Measurements from ENCODE around the gene ABCF2.

The ABCF2 gene

GRCh38 chr7:151226875-151227782 is at the start of gene ABCF2:
Gene ABCF2, minus strand, starts transcription at chr7:151227205. Its CDS starts 747 bp downstream, at chr7:151226458.
- H3K4me1 Mint-ChIP-seq: peaks cover 43% of the 10 kb centered on the region
- H3K4me3 Mint-ChIP-seq: peak within 1 kb of the TSS; percentile 98

DNA sequence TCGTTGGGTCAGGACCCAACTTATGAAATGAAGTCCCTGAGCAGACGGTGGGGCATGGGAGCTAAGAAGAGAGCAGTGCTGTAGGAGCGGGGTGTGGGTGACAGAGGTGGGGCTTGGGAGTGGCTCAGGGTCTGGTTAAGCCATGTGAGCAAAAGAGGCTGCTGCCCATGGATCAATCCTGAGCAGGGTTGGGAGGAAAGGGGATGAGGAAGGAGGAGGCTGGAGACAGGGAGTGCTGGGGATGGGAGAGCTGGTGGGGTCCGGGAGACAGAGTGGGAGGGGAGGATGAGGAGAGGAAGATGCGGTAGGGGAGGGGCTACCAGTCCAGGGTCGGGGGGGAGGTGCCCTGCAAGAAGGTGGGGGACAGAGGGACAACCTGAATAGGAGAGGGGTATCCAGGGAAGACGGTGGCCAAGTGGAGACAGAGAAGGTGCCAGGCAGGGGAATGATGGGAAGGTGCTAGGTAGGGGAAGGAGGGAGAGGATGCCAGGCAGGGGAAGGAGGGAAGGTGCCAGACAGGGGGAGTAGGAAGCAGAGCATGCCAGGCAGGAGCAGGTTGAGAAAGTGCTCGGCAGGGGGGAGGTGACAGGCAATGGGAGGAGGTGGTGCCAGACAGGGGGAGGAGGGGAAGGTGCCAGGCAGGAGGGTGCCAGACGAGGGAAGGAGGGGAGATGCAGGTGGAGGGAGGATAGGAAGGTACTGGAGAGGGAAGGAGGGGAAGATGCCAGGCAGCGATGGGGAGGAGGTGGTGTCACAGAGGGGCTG is 49.0 kb upstream of the ABCF2 start:
- DNase-seq (ENCODE audit: low spot score in 2 of 2) (peak in 1 of 2 donors; percentile 24), ATAC-seq (replicated peaks; ENCODE audit: extremely low read depth, poor library complexity, severe bottlenecking) (peak; percentile 44)
- H3K27ac Mint-ChIP-seq (ENCODE audit: low read depth): peak overlapping the region; percentile 60
- peaks cover 7% of the 10 kb centered on the region for H3K36me3 Mint-ChIP-seq (ENCODE audit: insufficient read depth)
- H3K4me1 Mint-ChIP-seq: peaks cover 40% of the 10 kb centered on the region
- peak overlapping the region; percentile 75 for H3K4me3 Mint-ChIP-seq
- no peaks in the 10 kb centered on the region for H3K9me3 Mint-ChIP-seq
- H3K27me3 Mint-ChIP-seq: peaks cover 23% of the 10 kb centered on the region

More at GRCh38 chr7:151226875-151227782, at the start of gene ABCF2:
- Mint-ChIP-seq H3K36me3 (ENCODE audit: insufficient read depth) (peaks cover 21% of the 10 kb centered on the region), H3K27ac (ENCODE audit: low read depth) (peak within 1 kb of the TSS; percentile 96), H3K27me3 (no peaks in the 10 kb centered on the region), H3K9me3 (no peaks in the 10 kb centered on the region)
- DNase-seq (ENCODE audit: low spot score in 2 of 2): peak; percentile 94 to 96
- ATAC-seq (replicated peaks; ENCODE audit: extremely low read depth, poor library complexity, severe bottlenecking): peak; percentile 100

DNA sequence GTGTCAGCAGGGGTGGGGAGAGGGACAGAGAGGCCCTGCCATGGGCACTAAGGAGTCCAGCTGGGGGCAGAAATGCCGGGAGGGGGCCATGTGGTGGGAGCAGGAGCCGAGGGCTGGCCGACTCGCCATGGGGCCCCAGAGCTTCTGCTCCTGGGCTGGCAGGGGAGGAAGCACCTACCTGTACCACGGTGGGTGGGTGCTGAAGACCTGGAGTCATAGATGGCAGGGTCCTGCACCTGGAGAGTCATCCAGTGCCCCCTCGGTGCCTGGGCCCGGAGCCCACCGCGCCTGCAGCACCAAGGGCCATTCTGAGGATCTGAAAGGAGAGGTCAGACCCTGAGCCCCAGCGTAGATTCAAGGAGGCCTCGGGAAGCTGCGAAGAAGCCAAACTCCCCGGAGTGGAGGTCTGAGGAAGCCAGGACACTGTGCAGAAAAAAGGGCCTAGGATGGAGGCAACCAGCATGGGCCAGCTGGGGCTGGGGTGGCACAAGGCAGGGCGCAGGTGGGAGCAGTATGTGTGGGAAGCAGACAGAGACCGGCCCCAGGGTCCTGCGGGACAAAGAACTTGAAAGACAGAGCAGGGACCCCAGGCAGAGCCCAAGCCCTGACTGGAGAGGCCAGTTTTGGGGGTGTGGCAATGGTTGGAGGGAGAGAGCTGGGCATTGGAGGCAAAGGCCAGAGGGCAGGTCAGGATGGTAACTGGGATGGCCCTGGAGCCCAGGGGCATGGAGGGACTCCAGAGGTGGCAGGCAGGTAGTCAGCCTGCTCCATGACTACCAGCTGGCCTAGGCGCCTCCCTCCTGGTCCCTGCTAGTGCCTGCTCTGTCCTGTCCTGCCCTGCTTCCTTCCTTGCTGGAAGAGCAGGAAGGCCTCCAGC is 48.2 kb upstream of the ABCF2 start:
- Mint-ChIP-seq H3K36me3 (ENCODE audit: insufficient read depth) (peaks cover 7% of the 10 kb centered on the region), H3K27me3 (peaks cover 15% of the 10 kb centered on the region), H3K27ac (ENCODE audit: low read depth) (no peak overlapping the region), H3K4me1 (peaks cover 40% of the 10 kb centered on the region), H3K4me3 (peak overlapping the region; percentile 75), H3K9me3 (no peaks in the 10 kb centered on the region)
- no peak for DNase-seq (ENCODE audit: low spot score in 2 of 2)
- ATAC-seq (replicated peaks; ENCODE audit: extremely low read depth, poor library complexity, severe bottlenecking): no peak

GRCh38 chr7:151274396-151274795 is 47.4 kb upstream of the ABCF2 start:
- no peak overlapping the region for H3K4me3 Mint-ChIP-seq
- H3K27me3 Mint-ChIP-seq: peaks cover 7% of the 10 kb centered on the region
- no peak for ATAC-seq (replicated peaks; ENCODE audit: extremely low read depth, poor library complexity, severe bottlenecking)

DNA sequence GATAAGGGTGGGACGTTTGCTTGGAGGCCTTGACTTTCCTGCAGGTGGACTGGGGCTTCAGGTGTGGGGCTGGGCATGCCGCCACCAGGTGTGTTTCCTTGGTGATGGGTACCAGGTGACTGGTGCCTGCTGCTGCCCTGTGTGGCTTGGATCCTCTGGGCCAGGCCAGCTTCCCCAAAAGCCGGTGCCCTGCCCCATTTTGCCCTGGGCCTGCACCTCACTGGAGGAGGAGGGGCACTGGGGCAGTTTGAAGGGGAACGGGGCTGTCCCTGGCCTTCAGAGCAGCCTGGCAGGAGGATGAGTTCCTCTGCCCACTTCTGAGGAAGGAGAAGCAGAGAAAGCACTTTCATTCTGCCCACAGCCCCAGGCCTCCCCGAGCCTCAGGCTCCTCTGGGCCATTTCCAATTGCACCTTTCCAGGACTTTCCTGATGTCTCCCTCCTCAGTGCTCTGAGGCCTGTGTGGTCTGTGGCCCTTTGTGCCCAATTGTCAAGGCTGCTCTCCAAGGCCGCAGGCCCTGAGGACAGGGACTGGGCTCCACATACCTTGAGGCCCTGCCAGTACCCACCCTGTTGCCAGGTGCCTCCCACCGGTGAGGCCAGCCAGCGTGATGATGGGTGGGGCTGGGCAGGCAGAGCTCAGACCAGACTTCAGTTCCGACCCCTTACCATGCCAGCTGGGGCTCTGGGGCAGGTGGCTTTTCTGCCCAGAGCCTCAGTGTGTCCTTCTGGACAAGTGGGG is 46.8 kb upstream of the ABCF2 start:
- Mint-ChIP-seq H3K4me3 (no peak overlapping the region), H3K27ac (ENCODE audit: low read depth) (no peak overlapping the region), H3K9me3 (no peaks in the 10 kb centered on the region), H3K27me3 (peaks cover 1% of the 10 kb centered on the region), H3K4me1 (peaks cover 40% of the 10 kb centered on the region), H3K36me3 (ENCODE audit: insufficient read depth) (peaks cover 8% of the 10 kb centered on the region)
- no peak for ATAC-seq (replicated peaks; ENCODE audit: extremely low read depth, poor library complexity, severe bottlenecking)
- DNase-seq (ENCODE audit: low spot score in 2 of 2): no peak

More at GRCh38 chr7:151274396-151274795, 47.4 kb upstream of the ABCF2 start:
- Mint-ChIP-seq H3K27ac (ENCODE audit: low read depth) (no peak overlapping the region), H3K36me3 (ENCODE audit: insufficient read depth) (peaks cover 8% of the 10 kb centered on the region), H3K9me3 (no peaks in the 10 kb centered on the region), H3K4me1 (peaks cover 40% of the 10 kb centered on the region)
- no peak for DNase-seq (ENCODE audit: low spot score in 2 of 2)

DNA sequence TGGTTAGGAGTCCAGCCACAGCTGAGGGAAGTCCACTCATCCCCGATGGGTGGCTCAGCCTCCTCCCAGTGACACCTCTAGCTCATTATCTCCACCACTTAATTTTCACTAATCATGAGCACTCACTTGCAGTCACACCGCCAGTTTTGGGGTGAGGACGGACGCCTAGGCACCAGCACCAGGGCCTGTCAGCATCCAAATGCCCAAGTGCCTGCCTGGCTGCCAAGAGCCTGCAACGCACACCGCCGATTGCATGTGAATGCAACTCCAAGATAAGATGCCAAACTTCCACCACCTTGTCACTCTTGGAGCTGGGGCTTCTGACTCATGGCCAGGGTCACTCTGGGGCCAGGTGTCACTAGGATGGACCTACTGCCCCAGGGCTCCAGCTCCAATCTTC is 45.9 kb upstream of the ABCF2 start:
- DNase-seq (ENCODE audit: low spot score in 2 of 2): no peak
- H3K9me3 Mint-ChIP-seq: no peaks in the 10 kb centered on the region
- H3K27ac Mint-ChIP-seq (ENCODE audit: low read depth): no peak overlapping the region

DNA sequence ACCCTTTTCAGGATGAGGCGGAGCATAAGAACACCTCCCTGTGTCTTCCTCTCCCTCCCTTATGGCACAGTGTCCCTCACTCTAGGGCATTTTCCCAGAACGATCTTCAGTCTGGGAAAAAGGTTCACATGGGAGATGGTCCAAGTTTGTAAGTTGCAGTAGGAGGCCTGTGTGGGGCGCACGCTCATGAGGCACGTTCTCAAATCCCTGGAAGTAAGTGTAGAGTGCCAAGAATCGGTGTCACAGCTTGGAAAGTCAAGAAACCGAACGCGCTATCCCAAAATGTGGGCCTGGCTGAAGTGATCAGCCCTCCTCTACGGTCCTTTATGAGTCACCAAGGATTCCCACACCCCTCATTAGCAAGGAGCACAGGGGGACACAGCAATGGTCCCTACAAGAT is 45.4 kb upstream of the ABCF2 start:
- ATAC-seq (replicated peaks; ENCODE audit: extremely low read depth, poor library complexity, severe bottlenecking) (no peak), DNase-seq (ENCODE audit: low spot score in 2 of 2) (no peak)
- Mint-ChIP-seq H3K27ac (ENCODE audit: low read depth) (no peak overlapping the region), H3K9me3 (no peaks in the 10 kb centered on the region), H3K27me3 (no peaks in the 10 kb centered on the region), H3K4me3 (no peak overlapping the region), H3K36me3 (ENCODE audit: insufficient read depth) (peaks cover 5% of the 10 kb centered on the region), H3K4me1 (peaks cover 38% of the 10 kb centered on the region)

More for the DNA sequence above, 45.9 kb upstream of the ABCF2 start:
- Mint-ChIP-seq H3K4me1 (peaks cover 40% of the 10 kb centered on the region), H3K36me3 (ENCODE audit: insufficient read depth) (peaks cover 8% of the 10 kb centered on the region), H3K27me3 (no peaks in the 10 kb centered on the region), H3K4me3 (no peak overlapping the region)
- ATAC-seq (replicated peaks; ENCODE audit: extremely low read depth, poor library complexity, severe bottlenecking): no peak

DNA sequence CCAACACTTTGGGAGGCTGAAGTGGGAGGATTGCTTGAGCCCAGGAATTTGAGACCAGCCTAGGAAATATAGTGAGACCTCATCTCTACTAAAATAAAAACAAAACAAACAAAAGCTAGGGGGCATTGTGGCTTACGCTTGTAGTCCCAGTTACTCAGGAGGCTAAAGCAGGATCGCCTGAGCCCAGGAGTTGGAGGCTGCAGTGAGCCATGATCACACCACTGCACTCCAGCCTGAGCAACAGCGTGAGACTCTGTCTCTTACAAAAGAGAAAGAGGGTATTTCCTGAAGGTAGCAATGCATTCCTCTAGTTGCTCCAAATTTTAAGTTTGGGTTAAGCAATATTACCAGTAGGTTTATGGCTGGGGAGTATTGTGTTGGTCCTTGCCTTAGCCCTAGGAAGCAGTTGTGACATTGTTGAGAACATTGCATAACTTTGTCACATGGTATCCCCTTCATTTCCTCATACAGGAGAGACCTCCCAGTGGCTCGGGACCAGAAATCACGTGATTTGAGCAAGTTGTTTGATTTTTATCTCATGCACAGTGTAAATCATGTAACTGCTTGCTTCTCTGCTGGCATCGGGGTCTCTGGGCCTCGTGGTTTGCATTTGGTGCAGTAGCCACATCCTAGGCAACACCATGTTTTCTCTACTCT is 44.8 kb upstream of the ABCF2 start:
- Mint-ChIP-seq H3K4me3 (no peak overlapping the region), H3K36me3 (ENCODE audit: insufficient read depth) (peaks cover 5% of the 10 kb centered on the region), H3K4me1 (peaks cover 34% of the 10 kb centered on the region), H3K27me3 (no peaks in the 10 kb centered on the region), H3K9me3 (no peaks in the 10 kb centered on the region), H3K27ac (ENCODE audit: low read depth) (no peak overlapping the region)
- no peak for DNase-seq (ENCODE audit: low spot score in 2 of 2)
- no peak for ATAC-seq (replicated peaks; ENCODE audit: extremely low read depth, poor library complexity, severe bottlenecking)

GRCh38 chr7:151269511-151269910 is 42.5 kb upstream of the ABCF2 start:
- H3K4me3 Mint-ChIP-seq: no peak overlapping the region

DNA sequence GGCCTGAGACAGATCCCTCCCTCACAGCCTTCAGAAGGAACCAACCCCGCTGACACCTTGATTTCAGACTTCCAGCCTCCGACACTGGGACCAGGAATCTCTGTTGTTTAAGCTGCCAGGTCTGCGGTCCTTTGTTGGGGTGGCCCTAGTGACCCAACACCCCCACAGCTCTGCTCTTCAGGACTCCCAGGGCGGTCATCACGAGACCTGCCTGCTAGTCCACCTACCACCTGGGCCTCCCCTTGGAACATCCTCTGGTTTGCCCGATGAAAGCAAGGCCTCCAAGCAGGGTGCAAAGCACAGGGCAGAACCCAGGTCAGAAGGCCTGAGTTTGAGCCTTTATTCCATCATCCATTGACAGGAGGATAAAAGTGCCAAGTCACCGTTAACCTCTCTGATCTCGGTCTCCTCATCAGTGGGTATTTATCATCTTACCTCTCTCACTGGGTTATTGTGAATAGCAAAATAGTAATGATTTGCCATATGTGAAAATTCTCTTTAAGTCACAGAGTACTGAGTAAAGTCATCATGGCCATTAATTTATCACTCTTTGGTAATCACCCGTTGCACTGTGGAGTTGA is 38.4 kb upstream of the ABCF2 start:
- Mint-ChIP-seq H3K9me3 (no peaks in the 10 kb centered on the region), H3K4me1 (no peaks in the 10 kb centered on the region), H3K27me3 (peaks cover 34% of the 10 kb centered on the region), H3K36me3 (ENCODE audit: insufficient read depth) (peaks cover 1% of the 10 kb centered on the region), H3K4me3 (no peak overlapping the region), H3K27ac (ENCODE audit: low read depth) (no peak overlapping the region)
- DNase-seq (ENCODE audit: low spot score in 2 of 2) (no peak), ATAC-seq (replicated peaks; ENCODE audit: extremely low read depth, poor library complexity, severe bottlenecking) (no peak)

More at GRCh38 chr7:151269511-151269910, 42.5 kb upstream of the ABCF2 start:
- H3K9me3 Mint-ChIP-seq: no peaks in the 10 kb centered on the region
- H3K27ac Mint-ChIP-seq (ENCODE audit: low read depth): no peak overlapping the region
- H3K4me1 Mint-ChIP-seq: peaks cover 15% of the 10 kb centered on the region
- no peak for ATAC-seq (replicated peaks; ENCODE audit: extremely low read depth, poor library complexity, severe bottlenecking)
- peaks cover 3% of the 10 kb centered on the region for H3K36me3 Mint-ChIP-seq (ENCODE audit: insufficient read depth)
- no peak for DNase-seq (ENCODE audit: low spot score in 2 of 2)
- H3K27me3 Mint-ChIP-seq: no peaks in the 10 kb centered on the region

DNA sequence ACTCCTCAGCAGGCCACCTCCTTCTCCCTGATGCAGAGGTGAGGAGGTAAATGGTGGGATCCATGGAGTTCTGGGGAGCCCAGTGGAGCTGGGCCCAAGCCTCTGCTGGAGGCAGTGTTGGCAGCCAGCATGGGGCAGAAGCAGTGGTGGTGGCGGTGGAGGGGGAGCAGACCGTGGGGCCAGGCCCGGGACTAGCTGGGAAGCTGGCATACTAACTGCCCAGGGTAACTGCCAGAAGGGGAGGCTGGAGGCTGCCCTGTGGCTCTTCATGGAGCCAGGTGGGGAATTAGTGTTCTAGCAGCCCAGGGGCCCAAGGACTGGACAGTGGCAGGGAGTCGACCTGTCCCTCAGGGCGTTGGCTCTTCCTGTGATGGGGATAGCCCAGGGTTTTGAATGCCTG is 37.6 kb upstream of the ABCF2 start:
- ATAC-seq (replicated peaks; ENCODE audit: extremely low read depth, poor library complexity, severe bottlenecking) (no peak), DNase-seq (ENCODE audit: low spot score in 2 of 2) (no peak)
- Mint-ChIP-seq H3K36me3 (ENCODE audit: insufficient read depth) (peaks cover under 1% of the 10 kb centered on the region), H3K4me1 (no peaks in the 10 kb centered on the region), H3K4me3 (no peak overlapping the region), H3K27me3 (peaks cover 39% of the 10 kb centered on the region), H3K27ac (ENCODE audit: low read depth) (no peak overlapping the region), H3K9me3 (no peaks in the 10 kb centered on the region)
